PC-3 (cell line): Measurements from ENCODE around the gene DIP2C.

Experiments
- EZH2 ChIP-seq: fragments of 300-600 bp; sonication (generic); IDR thresholded peaks from one replicate; pipeline ENCODE4 v1.6.1; 2017; ENCODE audit warnings: antibody characterized with exemption, mild to moderate bottlenecking, low read length; ENCODE audit not compliant: unreplicated experiment
- EZH2phosphoT487 ChIP-seq: fragments of 300-600 bp; sonication (generic); IDR thresholded peaks from 2 replicates; pipeline ENCODE4 v1.6.1; 2018; ENCODE audit warnings: mild to moderate bottlenecking, antibody characterized with exemption, low read length, borderline replicate concordance
- TF ChIP-seq, protein P1 (sequence below): fragments of 300-600 bp; sonication (generic); conservative IDR thresholded peaks from 2 replicates; pipeline ENCODE4 v1.5.1; 2017; ENCODE audit warnings: antibody characterized with exemption, low read depth, mild to moderate bottlenecking, low read length

DNA sequence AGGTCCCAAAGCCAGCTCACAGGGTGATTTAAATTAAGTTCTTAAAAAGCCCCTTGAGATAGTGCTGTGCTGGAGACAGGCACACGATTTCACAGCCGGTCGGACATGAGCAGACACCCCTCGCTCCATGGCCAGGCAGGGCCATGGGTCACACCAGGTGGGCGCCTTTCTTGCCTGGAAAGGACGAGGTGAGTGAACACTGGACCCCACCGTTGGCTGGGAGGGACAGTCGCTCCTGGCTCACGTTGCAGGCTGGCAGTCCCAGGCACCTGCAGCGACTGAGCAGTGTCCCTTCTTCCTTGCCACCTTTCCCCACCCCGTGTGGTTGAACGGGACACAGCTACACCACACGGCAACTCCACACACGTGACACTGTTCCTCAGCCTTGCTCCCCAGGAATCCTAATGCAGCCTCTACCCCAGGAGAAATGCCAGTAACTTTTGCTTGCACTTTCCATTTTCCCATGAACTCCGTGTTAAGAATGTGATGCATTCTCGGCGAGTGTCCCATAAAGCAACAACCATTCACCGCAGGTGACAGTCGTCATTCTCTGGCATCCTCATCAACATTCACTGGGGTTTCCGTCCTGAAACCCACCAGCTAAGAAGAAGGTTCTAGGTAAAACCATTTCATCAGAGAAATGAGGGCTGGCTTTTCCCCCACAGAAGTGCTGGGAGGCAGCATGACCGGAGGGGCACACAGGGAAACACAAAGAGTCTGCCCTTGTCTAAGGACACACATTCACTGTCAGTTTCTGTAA, 336.8 kb downstream of the DIP2C start:
- TF ChIP-seq, protein P1, sequence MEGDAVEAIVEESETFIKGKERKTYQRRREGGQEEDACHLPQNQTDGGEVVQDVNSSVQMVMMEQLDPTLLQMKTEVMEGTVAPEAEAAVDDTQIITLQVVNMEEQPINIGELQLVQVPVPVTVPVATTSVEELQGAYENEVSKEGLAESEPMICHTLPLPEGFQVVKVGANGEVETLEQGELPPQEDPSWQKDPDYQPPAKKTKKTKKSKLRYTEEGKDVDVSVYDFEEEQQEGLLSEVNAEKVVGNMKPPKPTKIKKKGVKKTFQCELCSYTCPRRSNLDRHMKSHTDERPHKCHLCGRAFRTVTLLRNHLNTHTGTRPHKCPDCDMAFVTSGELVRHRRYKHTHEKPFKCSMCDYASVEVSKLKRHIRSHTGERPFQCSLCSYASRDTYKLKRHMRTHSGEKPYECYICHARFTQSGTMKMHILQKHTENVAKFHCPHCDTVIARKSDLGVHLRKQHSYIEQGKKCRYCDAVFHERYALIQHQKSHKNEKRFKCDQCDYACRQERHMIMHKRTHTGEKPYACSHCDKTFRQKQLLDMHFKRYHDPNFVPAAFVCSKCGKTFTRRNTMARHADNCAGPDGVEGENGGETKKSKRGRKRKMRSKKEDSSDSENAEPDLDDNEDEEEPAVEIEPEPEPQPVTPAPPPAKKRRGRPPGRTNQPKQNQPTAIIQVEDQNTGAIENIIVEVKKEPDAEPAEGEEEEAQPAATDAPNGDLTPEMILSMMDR = no peak
- TF ChIP-seq EZH2 (no peak), EZH2phosphoT487 (no peak)
